Panc1 (cell line): ENCODE results near the gene GRID2.

ENCODE experiments used
- CTCF ChIP-seq: fragments of 450-650 bp; IDR thresholded peaks from 2 replicates; pipeline ENCODE4 v1.5.1; 2017; ENCODE audit warnings: mild to moderate bottlenecking
- POLR2AphosphoS5 ChIP-seq: IDR thresholded peaks from 2 replicates; pipeline ENCODE4 v1.6.1; 2012; ENCODE audit warnings: mild to moderate bottlenecking, low read depth, low read length, moderate library complexity
- SIN3A ChIP-seq: IDR thresholded peaks from 2 replicates; pipeline ENCODE4 v1.6.1; 2012; ENCODE audit warnings: low read depth, mild to moderate bottlenecking, low read length, moderate library complexity, borderline replicate concordance; ENCODE audit not compliant: insufficient read depth
- TCF7L2 ChIP-seq: IDR thresholded peaks from 2 replicates; pipeline ENCODE4 v1.6.1; 2011; ENCODE audit warnings: mild to moderate bottlenecking, low read depth, low read length, inconsistent platforms

- TF ChIP-seq CTCF (no peak), POLR2AphosphoS5 (no peak), SIN3A (no peak), TCF7L2 (no peak)
These were observed 45.6 kb upstream of the GRID2 start for GRCh38 chr4:92257931-92258857.
